DMS114 treated with DMSO at 0.1 percent for 48 hours (cell line): ENCODE data around the gene PNPLA7.
"Not testable (repeated sequence)": the region's sequence is repeated elsewhere in the genome, so short reads cannot be mapped to it uniquely, and the experiment has no call there.

Source experiments
- DNase-seq: peaks from one replicate; lab custom pipeline; 2025; ENCODE audit not compliant: unreplicated experiment; lab: John Stamatoyannopoulos, UW

The PNPLA7 gene

GRCh38 chr9:137543237-137543963 lies 6.8 kb downstream of the PNPLA7 start:
- DNase-seq: no peak

DNA sequence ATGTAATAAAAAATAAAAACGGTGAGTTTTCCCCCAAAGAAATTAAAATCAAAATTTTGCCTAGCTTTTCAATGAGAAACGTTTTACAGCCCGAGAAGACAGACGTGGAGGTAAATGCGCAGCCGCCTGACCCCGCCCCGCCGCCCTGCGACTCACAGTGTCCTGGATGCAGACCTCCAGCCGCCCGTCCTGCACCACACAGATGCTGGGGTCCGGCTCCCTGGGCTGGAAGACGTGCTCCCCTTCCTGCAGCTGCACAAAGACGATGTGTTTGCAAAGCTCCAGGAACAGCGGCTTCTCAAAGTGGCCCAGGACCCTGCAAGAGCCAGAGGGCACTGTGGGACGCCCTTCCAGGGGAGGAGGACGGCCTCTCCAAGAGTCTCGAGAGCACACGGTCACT lies 7.7 kb downstream of the PNPLA7 start:
- DNase-seq: no peak

DNA sequence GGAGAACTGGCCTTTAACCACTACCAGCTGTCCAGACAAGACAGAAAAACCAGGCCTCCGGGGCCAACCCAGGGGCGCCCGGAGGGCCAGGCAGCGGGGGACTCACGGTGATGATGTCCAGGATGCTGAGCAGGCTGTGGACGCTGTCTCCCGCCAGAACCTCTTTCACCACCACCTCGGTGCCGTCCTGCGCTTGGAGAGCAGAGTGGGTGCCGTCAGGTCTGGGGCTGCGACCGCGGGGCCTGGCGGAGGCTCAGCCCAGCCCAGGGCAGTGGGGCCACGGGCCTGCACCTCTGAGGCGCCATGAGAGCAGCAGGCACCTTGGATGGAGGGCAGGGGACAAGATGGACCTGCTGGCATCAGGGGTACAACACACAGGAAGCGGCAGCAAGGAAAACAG lies 9.7 kb downstream of the PNPLA7 start:
- no peak for DNase-seq

- no peak for DNase-seq
Measured at GRCh38 chr9:137538058-137538457, 12.1 kb downstream of the PNPLA7 start.

GRCh38 chr9:137536594-137537131 lies 13.5 kb downstream of the PNPLA7 start:
- not testable (repeated sequence) for DNase-seq

DNA sequence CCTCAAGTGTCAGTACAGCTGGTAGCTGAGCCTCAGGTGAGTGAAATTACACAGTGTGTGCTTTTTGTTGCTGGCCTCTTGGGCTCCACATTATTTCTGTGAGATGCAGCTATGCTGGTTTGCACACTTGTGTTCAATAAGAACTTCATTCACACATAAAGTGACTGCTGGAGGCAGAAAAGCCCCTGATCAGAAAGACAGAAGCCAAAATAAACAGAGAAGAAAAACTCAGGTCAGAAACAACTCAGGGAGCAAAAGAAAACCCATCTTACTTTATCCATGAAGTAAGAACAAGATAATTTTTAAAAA lies 15.1 kb downstream of the PNPLA7 start:
- no peak for DNase-seq

DNA sequence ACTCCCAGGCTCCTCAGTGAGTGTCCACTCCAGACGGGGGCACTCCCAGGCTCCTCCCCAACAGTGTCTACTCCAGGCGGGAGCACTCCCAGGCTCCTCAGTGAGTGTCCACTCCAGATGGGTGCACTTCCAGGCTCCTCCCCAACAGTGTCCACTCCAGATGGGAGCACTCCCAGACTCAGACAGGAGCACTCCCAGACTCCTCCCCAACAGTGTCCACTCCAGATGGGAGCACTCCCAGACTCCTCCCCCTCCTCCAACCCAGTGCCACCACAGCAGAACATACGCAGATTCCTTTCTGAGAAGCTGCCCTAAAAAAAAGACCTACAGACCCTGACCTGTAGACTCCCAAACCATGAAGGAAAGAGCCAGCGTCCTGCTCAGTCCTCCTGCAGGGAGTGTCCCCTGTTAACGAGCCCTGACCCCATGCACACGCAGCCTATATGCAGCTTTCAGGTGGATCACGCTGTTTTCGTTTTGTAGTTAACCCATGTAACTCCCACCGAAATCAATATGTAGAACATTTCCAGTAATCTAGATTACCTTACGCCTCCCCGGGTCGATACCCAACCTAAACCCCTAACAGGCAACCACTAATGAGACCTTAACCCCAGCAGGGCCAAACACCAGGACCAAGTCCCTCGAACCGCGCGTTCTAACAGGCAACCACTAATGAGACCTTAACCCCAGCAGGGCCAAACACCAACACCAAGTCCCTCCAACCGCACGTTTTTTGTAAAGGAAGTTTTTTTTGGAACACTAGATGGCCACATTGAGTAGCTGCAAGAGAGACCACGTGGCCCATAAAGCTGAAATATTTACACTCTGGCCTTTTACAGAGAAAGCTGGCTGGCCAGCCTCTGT lies 15.7 kb downstream of the PNPLA7 start:
- peak; percentile 32 for DNase-seq

DNA sequence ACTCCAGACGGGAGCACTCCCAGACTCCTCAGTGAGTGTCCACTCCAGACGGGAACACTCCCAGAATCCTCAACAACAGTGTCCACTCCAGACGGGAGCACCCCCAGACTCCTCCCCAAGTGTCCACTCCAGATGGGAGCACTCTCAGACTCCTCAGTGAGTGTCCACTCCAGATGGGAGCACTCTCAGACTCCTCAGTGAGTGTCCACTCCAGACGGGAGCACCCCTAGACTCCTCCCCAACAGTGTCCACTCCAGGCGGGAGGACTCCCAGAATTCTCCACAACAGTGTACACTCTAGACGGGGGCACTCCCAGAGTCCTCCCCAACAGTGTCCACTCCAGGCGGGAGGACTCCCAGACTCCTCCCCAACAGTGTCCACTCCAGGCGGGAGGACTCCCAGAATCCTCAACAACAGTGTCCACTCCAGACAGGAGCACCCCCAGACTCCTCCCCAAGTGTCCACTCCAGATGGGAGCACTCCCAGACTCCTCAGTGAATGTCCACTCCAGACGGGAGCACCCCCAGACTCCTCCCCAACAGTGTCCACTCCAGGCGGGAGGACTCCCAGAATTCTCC lies 17.2 kb downstream of the PNPLA7 start:
- DNase-seq: not testable (repeated sequence)

DNA sequence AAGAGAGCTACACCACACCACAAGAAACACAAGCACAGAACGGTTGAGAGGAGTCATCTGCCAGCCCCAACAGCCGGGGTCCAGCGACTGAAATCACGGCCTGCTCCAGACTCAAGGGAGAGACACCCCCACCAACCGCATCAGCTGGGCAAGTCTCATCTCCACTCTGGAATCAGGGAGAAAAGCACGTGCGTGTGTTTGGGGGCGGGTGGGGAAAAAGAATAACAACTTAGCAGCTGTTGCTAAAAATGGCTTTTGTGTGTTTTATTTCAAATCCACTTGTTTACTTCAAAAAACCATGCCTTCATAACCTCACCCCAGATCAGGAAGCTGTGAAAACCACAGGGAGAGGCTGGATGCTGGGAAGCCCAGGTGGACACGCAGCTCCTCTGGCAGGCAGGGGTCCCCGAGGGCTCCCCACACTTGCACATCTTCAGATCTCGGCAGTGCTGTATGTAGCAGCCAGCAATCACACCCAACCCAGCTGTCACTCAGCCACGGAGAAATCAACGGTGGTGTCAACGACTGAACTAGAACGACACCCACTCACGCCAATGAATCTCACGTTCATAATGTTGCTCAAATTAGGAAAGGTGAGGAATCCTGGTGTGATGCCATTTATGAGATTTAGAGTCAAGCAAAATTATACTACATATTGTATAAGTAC lies 19.0 kb downstream of the PNPLA7 start:
- no peak for DNase-seq

GRCh38 chr9:137530331-137530730 lies 19.9 kb downstream of the PNPLA7 start:
- DNase-seq: no peak

DNA sequence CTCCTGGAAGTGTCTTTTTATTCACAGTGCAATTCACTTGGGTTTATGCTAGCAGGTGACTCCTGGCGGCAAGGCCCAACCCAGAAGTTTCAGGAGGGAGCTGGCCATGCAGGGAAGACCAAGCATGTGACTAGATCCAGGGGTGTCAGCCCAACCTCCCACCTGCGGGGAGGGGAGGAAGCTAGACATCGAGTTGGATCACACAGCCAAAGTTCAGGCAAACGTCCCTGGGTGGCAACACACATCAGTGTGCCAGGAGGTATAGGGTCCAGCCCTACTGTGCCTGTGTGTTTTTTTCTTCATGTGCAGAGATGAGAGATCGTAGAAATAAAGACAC lies 25.3 kb downstream of the PNPLA7 start:
- no peak for DNase-seq

GRCh38 chr9:137524161-137524980 lies 25.8 kb downstream of the PNPLA7 start:
- no peak for DNase-seq

- DNase-seq: no peak
Measured at GRCh38 chr9:137522746-137523455, 27.3 kb downstream of the PNPLA7 start.

GRCh38 chr9:137521405-137521985 lies 28.7 kb downstream of the PNPLA7 start:
- DNase-seq: no peak

DNA sequence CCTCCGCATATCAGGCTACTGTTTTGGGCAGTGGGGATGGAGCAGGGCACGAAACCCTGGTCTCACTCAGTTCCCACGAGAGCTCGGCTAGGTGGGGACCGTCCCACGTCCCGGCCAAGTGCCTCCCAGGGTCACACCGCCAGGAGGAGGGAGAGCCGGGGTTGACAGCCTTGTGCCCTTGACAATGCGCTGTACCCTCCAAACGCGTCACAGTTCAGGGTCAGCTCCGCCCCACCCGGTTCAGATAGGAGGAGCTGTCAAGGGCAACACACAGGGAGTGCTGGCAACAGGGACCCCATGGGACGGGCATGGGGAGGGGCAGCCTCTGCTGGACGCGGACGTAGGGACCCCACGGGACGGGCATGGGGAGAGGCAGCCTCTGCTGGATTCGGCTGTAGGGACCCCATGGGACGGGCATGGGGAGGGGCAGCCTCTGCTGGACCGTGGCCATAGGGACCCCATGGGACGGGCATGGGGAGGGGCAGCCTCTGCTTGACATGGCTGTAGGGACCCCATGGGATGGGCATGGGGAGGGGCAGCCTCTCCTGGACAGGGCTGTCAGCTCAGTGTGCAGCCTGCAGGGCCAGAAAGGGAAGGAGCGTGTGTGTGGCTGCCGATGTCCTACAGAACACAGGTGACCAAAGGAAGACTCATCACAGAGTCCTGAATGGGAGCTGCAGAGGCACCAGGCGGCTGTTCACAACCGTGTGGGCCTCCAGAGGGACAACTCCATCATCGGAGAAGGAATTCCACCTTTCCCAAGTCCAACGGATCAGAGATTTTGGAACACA lies 29.4 kb downstream of the PNPLA7 start:
- DNase-seq: no peak

DNA sequence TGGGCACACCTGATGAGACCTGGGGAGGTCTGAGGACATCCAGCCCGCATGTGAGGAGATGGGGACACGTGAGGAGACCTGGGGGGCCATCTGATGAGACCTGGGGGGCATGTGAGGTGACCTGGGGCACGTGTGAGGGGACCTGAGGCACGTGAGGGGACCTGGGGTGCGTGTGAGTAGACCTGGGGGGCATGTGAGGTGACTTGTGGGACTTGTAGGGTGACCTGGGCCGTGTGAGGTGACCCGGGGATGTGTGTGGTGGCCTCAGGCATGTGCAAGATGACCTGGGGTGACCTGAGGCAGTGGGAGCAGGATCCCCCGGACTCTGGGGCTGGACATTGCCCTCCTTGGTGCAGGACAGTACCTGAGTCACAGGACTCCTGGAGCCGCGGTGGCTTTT lies 30.6 kb downstream of the PNPLA7 start:
- DNase-seq: no peak

GRCh38 chr9:137518661-137519459 lies 31.3 kb downstream of the PNPLA7 start:
- DNase-seq: not testable (repeated sequence)
